NOMO-1 treated with DMSO at 0.1 percent for 48 hours (cell line): ENCODE results near the gene ZNF248.
A peak's percentile ranks its signal among the peaks of the same experiment; 100 is the strongest.
"Not testable (repeated sequence)": the region's sequence is repeated elsewhere in the genome, so short reads cannot be mapped to it uniquely, and the experiment has no call there.

Source experiments
- DNase-seq: peaks from one replicate; lab custom pipeline; 2025; ENCODE audit not compliant: unreplicated experiment; lab: John Stamatoyannopoulos, UW

The ZNF248 gene

DNA sequence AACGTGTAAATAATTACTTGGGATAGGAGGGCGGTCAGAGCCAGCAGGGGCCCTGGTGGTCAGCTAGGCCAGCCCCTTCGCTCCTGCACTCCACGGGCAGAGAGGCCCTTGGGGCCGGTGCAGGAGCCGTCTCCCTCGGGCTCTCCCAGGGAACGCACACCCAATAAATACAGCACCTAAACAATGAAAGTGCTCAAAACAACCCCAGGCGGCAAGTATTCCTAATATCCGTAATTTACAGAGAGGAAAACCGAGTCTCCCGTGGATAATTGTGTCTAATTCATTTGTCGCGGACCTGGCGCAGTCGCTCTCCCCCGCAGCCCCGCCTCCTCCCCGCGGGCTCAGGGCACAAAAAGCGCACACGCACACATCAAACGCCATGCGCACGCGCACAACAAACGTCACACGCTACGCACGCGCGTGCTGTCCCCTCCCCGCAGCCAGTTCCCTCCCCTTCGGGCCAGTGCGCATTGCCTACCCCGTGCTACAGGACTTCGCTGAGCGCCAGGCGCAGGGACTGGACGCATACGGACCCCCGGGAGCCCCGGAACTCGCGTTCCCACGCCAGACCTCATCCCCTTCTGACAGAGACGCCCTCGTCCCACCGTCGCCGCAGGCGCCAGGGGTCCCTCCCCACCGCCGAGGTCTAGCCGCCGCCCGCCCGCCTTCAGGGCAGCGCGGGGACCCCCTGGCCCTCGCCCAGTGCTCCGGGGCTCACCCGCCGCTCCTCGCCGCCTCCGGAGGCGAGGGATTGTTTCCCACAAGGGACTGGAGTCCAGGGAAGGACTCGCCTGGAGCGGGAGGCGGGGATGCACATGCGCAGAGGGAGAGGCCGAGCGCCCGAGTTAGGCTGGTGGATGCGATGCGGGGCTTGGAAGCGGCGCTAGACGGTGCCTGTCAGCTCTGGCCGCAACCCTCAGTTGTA lies at the start of gene ZNF248:
ZNF248 (minus strand) TSS at position 324 of the 925 bp plus-strand sequence. CDS start 1,300 bp downstream, outside the sequence.
- DNase-seq, result peak; percentile 92

DNA sequence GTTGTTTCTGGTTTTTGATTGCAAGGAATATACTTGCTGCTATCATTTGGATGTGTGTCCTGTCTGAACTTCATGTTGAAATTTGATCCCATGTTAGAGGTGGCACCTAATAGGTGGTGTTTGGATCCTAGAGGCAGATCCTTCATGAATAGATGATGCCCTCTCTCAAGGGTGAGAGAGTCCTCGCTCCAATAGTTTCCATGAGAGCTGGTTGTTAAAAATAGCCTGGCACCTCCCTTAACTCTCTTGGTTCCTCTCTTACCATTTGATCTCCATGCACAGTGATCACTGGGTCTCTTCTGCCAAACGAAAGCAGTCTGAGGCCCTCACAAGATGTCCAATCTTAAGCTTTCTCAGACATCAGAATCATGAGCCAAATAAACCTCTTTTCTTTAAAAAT lies 49.0 kb upstream of the ZNF248 start:
- no peak for DNase-seq

DNA sequence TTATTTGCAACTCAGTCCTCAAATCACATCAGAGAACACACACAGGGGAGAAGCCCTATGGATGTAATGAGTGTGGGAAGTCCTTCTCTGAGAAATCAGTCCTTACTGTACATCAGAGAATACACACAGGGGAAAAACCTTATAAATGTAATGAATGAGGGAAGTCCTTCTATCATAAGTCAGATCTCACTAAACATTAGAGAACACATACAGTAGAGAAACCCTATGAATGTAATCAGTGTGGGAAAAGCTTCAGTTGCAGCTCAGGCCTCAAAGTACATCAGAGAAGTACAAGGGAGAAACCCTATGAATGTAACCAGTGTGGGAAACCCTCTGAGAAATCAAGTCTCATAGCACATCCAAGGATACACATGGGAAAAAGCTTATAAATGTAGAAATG lies 39.0 kb upstream of the ZNF248 start:
- DNase-seq, result no peak

DNA sequence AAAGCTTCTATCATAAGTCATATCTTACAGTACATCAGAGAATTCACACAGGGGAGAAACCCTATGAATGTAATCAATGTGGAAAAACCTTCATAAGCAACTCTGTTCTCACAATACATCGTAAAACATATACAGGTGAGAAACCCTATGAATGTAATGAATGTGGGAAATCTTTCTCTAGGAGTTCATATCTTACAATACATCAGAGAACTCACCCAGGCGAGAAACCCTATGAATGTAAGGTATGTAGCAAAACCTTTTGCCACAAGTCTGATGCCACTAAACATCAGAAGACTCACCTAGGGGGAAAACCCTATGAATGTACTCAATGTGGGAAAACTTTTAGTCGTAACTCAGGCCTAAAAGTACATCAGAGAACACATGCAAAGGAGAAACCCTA lies 38.3 kb upstream of the ZNF248 start:
- DNase-seq, result no peak

- DNase-seq, result no peak
Observed at GRCh38 chr10:37885850-37886249, 28.4 kb upstream of the ZNF248 start.

- no peak for DNase-seq
Observed at GRCh38 chr10:37872955-37873354, 15.5 kb upstream of the ZNF248 start.

GRCh38 chr10:37872283-37872682 lies 14.9 kb upstream of the ZNF248 start:
- DNase-seq, result no peak

GRCh38 chr10:37871568-37872251 lies 14.3 kb upstream of the ZNF248 start:
- no peak for DNase-seq

DNA sequence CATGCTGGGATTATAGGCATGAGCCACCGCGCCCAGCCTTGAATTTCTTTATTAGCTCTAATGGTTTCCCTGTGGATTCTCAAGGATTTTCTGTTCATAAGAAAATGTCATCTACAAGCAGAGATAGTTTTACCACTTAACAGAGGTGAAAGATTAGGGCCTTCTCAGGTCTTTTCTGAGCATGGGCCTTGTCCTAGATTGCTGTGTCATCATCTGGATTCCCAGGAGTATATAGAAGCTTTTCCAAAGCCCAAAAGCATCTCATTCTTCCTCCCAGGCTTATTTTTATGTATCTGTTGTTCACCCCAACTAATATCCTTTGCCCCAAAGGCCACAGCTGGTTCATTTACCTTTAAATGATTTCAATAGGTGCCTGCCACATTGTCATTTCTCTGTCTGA lies 13.7 kb upstream of the ZNF248 start:
- no peak for DNase-seq

DNA sequence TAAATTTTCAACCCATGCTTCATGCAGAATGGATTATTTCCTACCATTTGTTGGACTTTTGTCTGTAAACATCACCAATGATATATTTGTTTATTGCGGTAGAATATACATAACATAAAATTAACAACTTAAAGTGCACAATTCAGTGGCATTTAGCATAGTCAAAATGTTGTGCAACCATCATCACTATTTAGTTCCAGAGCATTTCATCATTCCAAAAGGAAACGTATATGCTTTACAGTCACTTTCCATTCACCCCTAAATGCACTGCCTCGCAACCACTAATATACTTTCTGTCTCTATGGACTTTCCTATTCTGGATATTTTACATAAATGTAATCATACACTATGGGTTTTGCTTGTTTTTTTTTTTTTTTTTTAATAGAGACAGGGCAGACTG lies 11.4 kb upstream of the ZNF248 start:
- no peak for DNase-seq

- DNase-seq, result peak; percentile 13
Observed at GRCh38 chr10:37865957-37866803, 8.8 kb upstream of the ZNF248 start.

DNA sequence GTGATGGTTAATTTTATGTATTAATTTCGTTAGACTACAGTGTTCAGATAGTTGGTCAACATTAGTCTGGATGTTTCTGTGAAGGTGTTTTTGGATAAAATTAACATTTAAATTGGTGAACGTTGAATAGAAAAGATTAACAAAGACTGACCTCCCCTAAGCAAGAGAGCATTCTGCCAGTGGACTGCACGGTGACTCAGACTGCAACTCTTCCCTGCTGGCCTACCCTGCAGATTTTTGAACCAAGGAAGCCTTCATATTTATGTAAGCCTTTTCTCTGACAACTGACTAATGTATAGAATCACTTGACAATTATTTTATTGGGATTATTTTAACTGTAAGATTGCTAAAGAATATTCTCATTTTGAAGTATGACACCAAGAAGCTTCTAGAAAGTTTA lies 7.9 kb upstream of the ZNF248 start:
- no peak for DNase-seq

DNA sequence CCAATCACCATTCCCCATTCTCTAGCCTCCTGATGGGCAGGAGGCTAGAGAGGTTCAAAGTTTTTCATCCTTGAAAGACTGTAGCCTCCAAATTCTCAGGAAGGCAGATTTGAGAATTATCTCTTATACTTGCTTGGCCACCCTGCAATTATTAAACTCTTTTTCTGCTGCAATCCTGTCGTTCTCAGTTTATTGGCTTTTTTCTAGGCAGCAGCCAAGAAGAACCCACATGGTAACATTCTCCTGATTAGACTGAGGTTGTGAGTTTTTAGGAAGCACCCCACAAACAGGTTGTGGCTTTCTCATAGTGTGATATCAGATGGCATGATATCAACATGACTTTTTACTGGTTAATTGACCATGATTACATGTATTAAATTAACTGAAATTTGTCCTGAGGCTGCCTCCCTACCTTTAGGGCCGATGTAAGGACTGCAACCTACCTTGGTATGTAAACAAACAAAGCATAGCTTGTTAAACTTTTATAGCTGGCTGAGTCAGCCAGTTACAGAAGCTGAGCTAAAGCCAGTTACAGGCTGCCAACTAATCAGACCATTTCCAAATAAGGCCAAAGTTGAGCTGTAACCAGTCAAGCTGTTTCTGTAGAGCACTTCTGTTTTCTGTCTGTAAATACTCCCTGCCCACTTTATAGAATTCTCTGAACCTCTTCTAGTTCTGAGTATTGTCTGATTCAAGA lies 3.2 kb upstream of the ZNF248 start:
- peak; percentile 16 for DNase-seq

DNA sequence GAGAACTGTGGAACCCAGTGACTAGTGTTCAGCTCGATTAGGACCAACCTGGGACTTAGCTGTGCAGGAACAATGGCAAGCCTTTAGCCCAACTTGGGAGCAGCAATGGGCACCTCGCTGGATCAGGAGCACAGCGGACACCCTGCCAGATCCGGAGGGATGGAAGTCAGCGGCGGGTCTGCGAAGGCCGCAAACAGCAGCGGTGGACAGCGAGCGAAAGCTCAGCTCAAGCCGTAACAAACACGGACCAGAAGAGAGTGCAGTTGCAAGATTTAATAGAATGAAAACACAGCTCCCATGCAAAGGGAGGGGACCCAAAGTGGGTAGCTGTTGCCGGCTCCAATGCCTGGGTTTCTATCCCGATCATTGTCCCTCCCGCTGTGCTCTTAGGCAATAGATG lies 1.9 kb upstream of the ZNF248 start:
- not testable (repeated sequence) for DNase-seq

DNA sequence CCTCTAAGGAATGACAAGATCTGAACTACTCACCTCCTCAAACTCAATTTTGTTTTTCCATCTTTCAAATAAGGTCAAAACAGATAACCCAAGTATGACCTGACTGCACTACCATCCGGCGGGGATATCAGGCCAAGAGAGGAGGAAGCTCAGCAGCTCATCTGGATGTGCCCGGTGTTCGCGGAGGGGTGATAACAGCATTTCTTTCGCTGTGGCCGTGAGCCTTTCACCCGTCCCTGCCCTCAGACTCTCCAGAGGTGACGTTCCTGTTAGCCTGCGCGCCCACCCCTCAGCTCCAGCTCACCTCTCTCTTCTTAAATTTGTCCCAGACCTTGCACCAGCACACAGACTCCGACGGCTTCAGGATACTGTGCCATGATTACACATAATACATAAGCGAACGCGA lies 526 bp downstream of the ZNF248 start:
- DNase-seq, result peak; percentile 14

- no peak for DNase-seq
Observed at GRCh38 chr10:37855636-37856035, 1.8 kb downstream of the ZNF248 start.

- no peak for DNase-seq
Observed at GRCh38 chr10:37854626-37855025, 2.8 kb downstream of the ZNF248 start.

GRCh38 chr10:37844644-37845043 lies 12.8 kb downstream of the ZNF248 start:
- no peak for DNase-seq

DNA sequence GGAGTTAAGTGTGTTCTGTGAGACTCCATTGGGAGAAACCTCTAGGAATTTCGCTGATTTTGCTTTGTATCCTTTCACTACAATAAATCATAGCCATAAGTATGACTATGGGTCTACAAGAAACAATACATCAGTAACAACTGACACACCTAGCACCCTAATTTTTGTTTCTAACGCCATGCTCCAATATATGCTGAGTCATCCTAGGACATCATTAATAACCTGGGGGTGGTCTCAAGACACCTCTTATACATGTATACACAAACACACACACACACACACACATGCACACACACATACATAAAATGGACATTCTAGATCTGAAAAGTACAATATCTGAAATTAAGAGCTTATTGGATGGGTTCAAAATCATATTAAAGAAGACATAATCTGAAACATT lies 18.2 kb downstream of the ZNF248 start:
- DNase-seq, result no peak

GRCh38 chr10:37831495-37832333 lies 25.7 kb downstream of the ZNF248 start:
- DNase-seq, result no peak
